ENCODE results near the gene LENG8. TPM values are rescaled to one million over a fixed set of nuclear protein-coding genes. Genes with fewer than 3 reads are reported as not detected.

The LENG8 gene
- total and polyA plus RNA-seq, 10 of the 15 experiments (the other 5 are each of a cell fraction or from before 2014, with no cell fraction given), result 2.3 to 145 (median 34.4) TPM

GRCh38 chr19:54502518-54503048, 53.6 kb downstream of the LENG8 start, which contains the start of gene LAIR2:
TSS of gene LAIR2 (plus strand) at chr19:54502831. CDS start at chr19:54502919, 88 bp downstream.
- no peak within 1 kb of the TSS for H3K4me3 ChIP-seq
- no peak within 1 kb of the TSS for H3K4me2 ChIP-seq (ENCODE audit: control insufficient read depth, insufficient read depth)
- in situ Hi-C loops (cut with MboI), result no loop called here
- RAD21 ChIA-PET (ENCODE audit: unreplicated experiment), result no interaction called here
- no peak within 1 kb of the TSS for H3K9ac ChIP-seq (ENCODE audit: control insufficient read depth, insufficient read depth, low read length)
- H3K27me3 ChIP-seq (replicated peaks in 1 of 2; ENCODE audit: control insufficient read depth in 2 of 2, insufficient read depth in 2 of 2, low read length in 1 of 2), result no peaks in the 10 kb centered on the region
- H3K79me2 ChIP-seq (ENCODE audit: control insufficient read depth, insufficient read depth, low read length), result no peaks in the 10 kb centered on the region
- ATAC-seq (peak; percentile 44), FAIRE-seq (no peak), DNase-seq (ENCODE audit: low read depth, low spot score) (no peak)
- H4K20me1 ChIP-seq (ENCODE audit: control insufficient read depth, insufficient read depth), result no peaks in the 10 kb centered on the region
- no peaks in the 10 kb centered on the region for H3K36me3 ChIP-seq (ENCODE audit: control insufficient read depth in 2 of 2, insufficient read depth in 2 of 2, low read length in 1 of 2)
- POLR2A ChIA-PET, result no interaction called here
- BruUV-seq (replicated peaks), result no TSS peak
- no peaks in the 10 kb centered on the region; the same call in 2 of the 3 replicates for H3K9me3 ChIP-seq (replicated peaks; ENCODE audit: control insufficient read depth, insufficient read depth, low read length)
- no peak within 1 kb of the TSS for H3K27ac ChIP-seq (ENCODE audit: control insufficient read depth, insufficient read depth)
- H3K4me1 ChIP-seq (ENCODE audit: control insufficient read depth, insufficient read depth, low read length), result peaks cover 7% of the 10 kb centered on the region
- intact Hi-C loops (cut with micrococcal nuclease; ENCODE audit: unreplicated experiment), result no loop called here
- no peak within 1 kb of the TSS; the same call in 1 of the 2 replicates for H2AFZ ChIP-seq (ENCODE audit: control insufficient read depth, low read depth, low read length)
- SMC1A ChIA-PET (ENCODE audit: uncharacterized antibody, unreplicated experiment), result no interaction called here
- CTCF ChIA-PET, result no interaction called here
- WGBS (ENCODE audit: insufficient coverage, insufficient replicate concordance, low lambda C conversion rate, missing lambda C conversion rate), result 35% methylated on average over 14 of the region's 14 CpGs
- TF ChIP-seq EP300 (IDR thresholded peaks at IDR 0.05; ENCODE audit: borderline replicate concordance in 1 of 2, control insufficient read depth in 1 of 2, low read depth in 2 of 2, low read length in 2 of 2) (no peak), RELB (IDR thresholded peaks at IDR 0.05; ENCODE audit: low read depth) (no peak), PRDM15 (CRISPR knock-in tag; IDR thresholded peaks at IDR 0.05) (no peak), BCL3 (IDR thresholded peaks at IDR 0.05; ENCODE audit: borderline replicate concordance, insufficient read depth, low read depth, low read length, poor library complexity, severe bottlenecking) (no peak), STAT3 (IDR thresholded peaks at IDR 0.05; ENCODE audit: low read depth, low read length) (no peak), MEF2A (IDR thresholded peaks at IDR 0.05; ENCODE audit: insufficient read depth, low read depth, low read length) (no peak), ATF3 (IDR thresholded peaks at IDR 0.05; ENCODE audit: borderline replicate concordance, extremely low read depth, low read depth, low read length) (no peak), HCFC1 (IDR thresholded peaks at IDR 0.05; ENCODE audit: low read length) (no peak), CHD4 (IDR thresholded peaks at IDR 0.05) (no peak), CEBPB (IDR thresholded peaks at IDR 0.05; ENCODE audit: borderline replicate concordance in 1 of 2, low read depth in 2 of 2, low read length in 2 of 2) (no peak), BMI1 (IDR thresholded peaks at IDR 0.05; ENCODE audit: borderline replicate concordance) (no peak), POLR2AphosphoS5 (IDR thresholded peaks at IDR 0.05; ENCODE audit: low read length) (no peak), MLLT1 (IDR thresholded peaks at IDR 0.05) (no peak), YBX1 (IDR thresholded peaks at IDR 0.05) (no peak), SUPT20H (IDR thresholded peaks at IDR 0.05; ENCODE audit: borderline replicate concordance, control insufficient read depth, low read depth, low read length) (no peak)

All from GM12878 (cell line).